Fibroblast of lung (primary cell): ENCODE results near the gene ZDHHC3. TPM values are rescaled to one million over a fixed set of nuclear protein-coding genes. Genes with fewer than 3 reads are reported as not detected.

Source experiments
- DNase-seq, 2 donors: peaks; one replicate each; pipeline versions ENCODE4 v3.0.0 to v3.0.0-alpha.2; 2010; ENCODE audit warnings: low read depth in 2 of 2
- H2AFZ ChIP-seq: 2 replicates; pipeline ENCODE4 v1.5.1; 2012; ENCODE audit warnings: low read length, control low read depth, inconsistent platforms
- H3K27ac ChIP-seq: 2 replicates; pipeline ENCODE4 v1.5.1; 2011; ENCODE audit warnings: low read length, control low read depth; ENCODE audit not compliant: insufficient read depth
- H3K27me3 ChIP-seq: 2 replicates; pipeline ENCODE4 v1.5.1; 2011; ENCODE audit warnings: mild to moderate bottlenecking, low read length; ENCODE audit not compliant: control insufficient read depth, insufficient read depth
- H3K36me3 ChIP-seq: 2 replicates; pipeline ENCODE4 v1.5.1; 2011; ENCODE audit warnings: low read length; ENCODE audit not compliant: control insufficient read depth, insufficient read depth
- H3K4me1 ChIP-seq: 2 replicates; pipeline ENCODE4 v1.5.1; 2011; ENCODE audit warnings: low read length; ENCODE audit not compliant: control insufficient read depth, insufficient read depth; ENCODE audit errors: extremely low read depth
- H3K4me2 ChIP-seq: 2 replicates; pipeline ENCODE4 v1.5.1; 2011; ENCODE audit warnings: low read length, control low read depth; ENCODE audit not compliant: insufficient read depth; ENCODE audit errors: extremely low read depth
- H3K4me3 ChIP-seq, 4 experiments: fragments of 200-600 bp in 1 of 4; sonication (generic) in 1 of 4; replicated peaks in 1 of 4; 2 replicates each; pipeline ENCODE4 v1.5.1; 2011 to 2016; ENCODE audit warnings: low read length in 4 of 4, low read depth in 3 of 4, mild to moderate bottlenecking in 3 of 4, control low read depth in 2 of 4, inconsistent platforms in 1 of 4, mixed read lengths in 1 of 4; ENCODE audit not compliant: insufficient read depth in 1 of 4; ENCODE audit errors: control extremely low read depth in 1 of 4
- H3K79me2 ChIP-seq: 2 replicates; pipeline ENCODE4 v1.5.1; 2012; ENCODE audit warnings: mild to moderate bottlenecking, low read length, inconsistent platforms; ENCODE audit not compliant: control insufficient read depth, insufficient read depth
- H3K9ac ChIP-seq: 2 replicates; pipeline ENCODE4 v1.5.1; 2011; ENCODE audit warnings: mild to moderate bottlenecking, low read length, control low read depth; ENCODE audit not compliant: insufficient read depth
- H3K9me3 ChIP-seq: 2 replicates; pipeline ENCODE4 v1.5.1; 2012; ENCODE audit warnings: low read depth, low read length; ENCODE audit not compliant: control insufficient read depth, insufficient read depth
- H4K20me1 ChIP-seq: 2 replicates; pipeline ENCODE4 v1.5.1; 2011; ENCODE audit warnings: low read length; ENCODE audit not compliant: control insufficient read depth, insufficient read depth; ENCODE audit errors: extremely low read depth
- EZH2 ChIP-seq: IDR thresholded peaks from 2 replicates; pipeline ENCODE4 v1.5.1; 2012; ENCODE audit warnings: low read length, control low read depth, mild to moderate bottlenecking; ENCODE audit errors: missing control alignments
- polyA plus RNA-seq, 2 donors: library from polyadenylated mRNA; depleted of rRNA in 1 of 2; stranded (reverse) in 1 of 2; unstranded in 1 of 2; fragments of >200 nt; gene quantifications; 2 replicates each; pipeline ENCODE4 v1.2.1, GENCODE V29; 2011 to 2012; ENCODE audit warnings: missing spikeins in 1 of 2
- total RNA-seq: library from RNA; depleted of rRNA; stranded (reverse); fragments of >200 nt; gene quantifications from 2 replicates; pipeline ENCODE4 v1.2.1, GENCODE V29; 2014
- TF ChIP-seq, protein P1 (sequence below), 2 donors: IDR thresholded peaks in 1 of 2; conservative IDR thresholded peaks in 1 of 2; 1 replicate in 1 of 2; 2 replicates in 1 of 2; pipeline ENCODE4 v1.5.1; 2011 to 2012; ENCODE audit warnings: low read length in 2 of 2, control low read depth in 1 of 2, inconsistent platforms in 1 of 2, low read depth in 1 of 2, mild to moderate bottlenecking in 1 of 2

Gene ZDHHC3
- total and polyA plus RNA-seq, 2 donors (not counting 1 experiment from before 2014, with no cell fraction given), result 53.2 to 126 TPM

DNA sequence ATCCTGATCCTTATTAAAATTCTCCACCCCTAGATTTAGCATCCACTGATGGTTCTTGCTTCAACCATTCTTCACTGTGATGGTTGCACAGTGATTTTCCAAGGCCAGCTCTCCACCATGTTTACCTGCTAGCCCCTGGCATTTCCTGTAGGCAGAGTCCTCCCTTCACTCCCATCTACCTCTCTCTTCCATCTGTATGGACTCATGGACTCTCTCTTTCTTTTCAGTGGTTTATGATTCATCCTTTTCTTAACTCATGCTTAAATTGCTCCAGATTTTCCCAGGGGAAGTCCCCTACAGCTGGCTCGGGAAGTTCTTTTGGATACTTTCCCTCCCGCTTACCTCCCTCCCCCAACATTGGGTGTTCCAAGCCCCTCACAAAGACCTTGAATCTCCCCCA lies 82.9 kb downstream of the ZDHHC3 start:
- Histone ChIP-seq H3K4me2 (peak overlapping the region; percentile 40), H3K27me3 (no peaks in the 10 kb centered on the region), H3K36me3 (no peaks in the 10 kb centered on the region), H2AFZ (no peak overlapping the region), H3K9me3 (no peaks in the 10 kb centered on the region), H3K4me3 (no peak overlapping the region), H4K20me1 (no peaks in the 10 kb centered on the region), H3K9ac (no peak overlapping the region), H3K79me2 (no peaks in the 10 kb centered on the region), H3K4me1 (peaks cover 12% of the 10 kb centered on the region), H3K27ac (no peak overlapping the region)
- peak; percentile 67 to 82 for DNase-seq
- no peak for TF ChIP-seq EZH2
- TF ChIP-seq, protein P1, sequence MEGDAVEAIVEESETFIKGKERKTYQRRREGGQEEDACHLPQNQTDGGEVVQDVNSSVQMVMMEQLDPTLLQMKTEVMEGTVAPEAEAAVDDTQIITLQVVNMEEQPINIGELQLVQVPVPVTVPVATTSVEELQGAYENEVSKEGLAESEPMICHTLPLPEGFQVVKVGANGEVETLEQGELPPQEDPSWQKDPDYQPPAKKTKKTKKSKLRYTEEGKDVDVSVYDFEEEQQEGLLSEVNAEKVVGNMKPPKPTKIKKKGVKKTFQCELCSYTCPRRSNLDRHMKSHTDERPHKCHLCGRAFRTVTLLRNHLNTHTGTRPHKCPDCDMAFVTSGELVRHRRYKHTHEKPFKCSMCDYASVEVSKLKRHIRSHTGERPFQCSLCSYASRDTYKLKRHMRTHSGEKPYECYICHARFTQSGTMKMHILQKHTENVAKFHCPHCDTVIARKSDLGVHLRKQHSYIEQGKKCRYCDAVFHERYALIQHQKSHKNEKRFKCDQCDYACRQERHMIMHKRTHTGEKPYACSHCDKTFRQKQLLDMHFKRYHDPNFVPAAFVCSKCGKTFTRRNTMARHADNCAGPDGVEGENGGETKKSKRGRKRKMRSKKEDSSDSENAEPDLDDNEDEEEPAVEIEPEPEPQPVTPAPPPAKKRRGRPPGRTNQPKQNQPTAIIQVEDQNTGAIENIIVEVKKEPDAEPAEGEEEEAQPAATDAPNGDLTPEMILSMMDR (conservative IDR thresholded peaks at IDR 0.05 in 1 of 2, IDR thresholded peaks at IDR 0.05 in 1 of 2; ENCODE audit: low read depth in 1 of 2, low read length in 2 of 2), result no peak

DNA sequence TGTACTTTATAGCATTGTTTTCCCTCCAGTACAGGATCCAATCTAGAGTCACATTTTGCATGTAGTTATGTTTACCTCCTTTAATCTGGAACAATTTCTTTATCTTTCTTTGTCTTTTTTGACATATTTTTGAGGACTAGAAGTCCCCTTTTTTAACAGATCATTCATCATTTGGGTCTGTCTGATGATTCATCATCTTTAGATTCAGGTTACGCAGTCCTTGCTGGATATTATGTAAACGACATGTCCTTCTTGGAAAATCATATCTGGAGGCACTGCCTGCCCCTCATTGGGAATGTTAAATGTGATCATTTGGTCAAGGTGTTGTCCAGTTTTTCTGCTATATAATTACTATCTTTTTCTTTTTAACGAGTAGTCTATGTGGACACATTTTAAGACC lies 83.3 kb downstream of the ZDHHC3 start:
- Histone ChIP-seq H3K9me3 (no peaks in the 10 kb centered on the region), H4K20me1 (no peaks in the 10 kb centered on the region), H3K4me3 (no peak overlapping the region), H3K79me2 (no peaks in the 10 kb centered on the region), H3K27ac (no peak overlapping the region), H3K4me1 (peaks cover 12% of the 10 kb centered on the region), H3K9ac (no peak overlapping the region), H3K27me3 (no peaks in the 10 kb centered on the region), H2AFZ (no peak overlapping the region), H3K4me2 (peak overlapping the region; percentile 4), H3K36me3 (no peaks in the 10 kb centered on the region)
- DNase-seq, result peak; percentile 45 to 63
- TF ChIP-seq, protein P1 (conservative IDR thresholded peaks at IDR 0.05 in 1 of 2, IDR thresholded peaks at IDR 0.05 in 1 of 2; ENCODE audit: low read depth in 1 of 2, low read length in 2 of 2), result no peak
- no peak for TF ChIP-seq EZH2

DNA sequence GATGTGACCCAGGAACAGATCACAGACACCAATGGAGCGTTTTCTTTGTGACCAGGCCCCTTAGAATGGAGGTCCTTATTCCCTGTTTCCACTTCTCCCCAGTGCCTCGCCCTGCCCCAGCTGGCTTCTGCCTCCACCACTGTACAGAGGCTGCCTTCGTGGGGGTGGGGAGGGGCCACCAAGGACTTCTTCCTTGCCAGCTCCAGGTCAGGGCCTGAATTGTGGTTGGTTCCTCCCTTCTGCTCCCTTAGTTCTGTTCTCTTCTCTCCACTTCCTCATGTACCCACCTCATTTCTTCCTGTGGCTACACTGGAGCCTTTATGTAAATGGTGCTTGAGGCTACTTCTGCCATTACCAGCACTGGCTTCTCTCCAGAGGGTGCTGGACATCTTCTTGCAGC lies 85.1 kb downstream of the ZDHHC3 start:
- Histone ChIP-seq H4K20me1 (no peaks in the 10 kb centered on the region), H2AFZ (no peak overlapping the region), H3K4me3 (no peak overlapping the region), H3K9me3 (no peaks in the 10 kb centered on the region), H3K27ac (no peak overlapping the region), H3K9ac (no peak overlapping the region), H3K4me2 (no peak overlapping the region), H3K79me2 (no peaks in the 10 kb centered on the region), H3K36me3 (no peaks in the 10 kb centered on the region), H3K4me1 (peaks cover 20% of the 10 kb centered on the region), H3K27me3 (no peaks in the 10 kb centered on the region)
- TF ChIP-seq EZH2, result no peak
- TF ChIP-seq, protein P1 (conservative IDR thresholded peaks at IDR 0.05 in 1 of 2, IDR thresholded peaks at IDR 0.05 in 1 of 2; ENCODE audit: low read depth in 1 of 2, low read length in 2 of 2), result no peak
- no peak for DNase-seq
